ENCODE measurements around the gene ATG9A. TPM values are rescaled to one million over a fixed set of nuclear protein-coding genes. Genes with fewer than 3 reads are reported as not detected.

Gene ATG9A
- total and polyA plus RNA-seq, 2 experiments from 2014 or later: 35.7 to 57.8 TPM

DNA sequence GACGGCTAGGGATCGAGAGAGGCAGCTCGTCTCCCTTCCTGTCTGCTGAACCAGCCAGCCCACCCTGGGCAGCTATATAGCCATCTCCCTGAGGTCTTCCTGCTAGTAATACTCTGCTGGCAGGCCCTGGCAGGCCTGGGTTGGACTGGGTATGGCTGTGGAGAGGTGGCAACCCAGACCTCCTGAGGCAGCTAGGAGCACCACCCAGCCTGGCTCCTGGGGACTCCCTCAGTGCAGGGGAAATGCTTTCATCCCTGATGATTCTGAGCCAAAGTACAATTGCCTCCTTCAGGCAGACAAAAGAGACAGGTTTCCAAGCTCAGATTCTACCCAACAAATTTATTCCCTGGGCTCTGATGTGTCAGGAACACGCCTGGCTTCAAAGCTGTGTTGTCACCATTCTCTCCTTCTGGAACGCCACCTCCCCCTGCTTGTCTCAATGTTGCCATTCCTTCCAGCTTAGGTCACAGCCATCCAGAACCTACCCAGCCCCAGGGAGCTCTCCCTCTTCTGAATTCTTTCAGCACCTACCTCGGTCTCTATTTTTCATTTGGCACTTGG is 45.0 kb upstream of the ATG9A start:
- peaks cover 9% of the 10 kb centered on the region for H3K4me1 ChIP-seq (ENCODE audit: insufficient read depth)
- H3K27me3 ChIP-seq: no peaks in the 10 kb centered on the region
- H3K27ac ChIP-seq: peak overlapping the region; percentile 67
- H3K4me3 ChIP-seq: no peak overlapping the region
- H2AFZ ChIP-seq: no peak overlapping the region
- no peak overlapping the region for H3K4me2 ChIP-seq
- H3K9me2 ChIP-seq (replicated peaks; ENCODE audit: insufficient read depth): no peaks in the 10 kb centered on the region
- H4K20me1 ChIP-seq (ENCODE audit: insufficient read depth, poor library complexity, severe bottlenecking): no peaks in the 10 kb centered on the region
- TF ChIP-seq EZH2phosphoT487 (IDR thresholded peaks at IDR 0.05; ENCODE audit: low read depth, severe bottlenecking, unreplicated experiment) (no peak), CTCF (IDR thresholded peaks at IDR 0.05; ENCODE audit: poor library complexity) (no peak), EZH2 (IDR thresholded peaks at IDR 0.05; ENCODE audit: borderline replicate concordance) (no peak)
- peak; percentile 77 for DNase-seq (ENCODE audit: low spot score)
- H3K9me3 ChIP-seq (ENCODE audit: low read depth): no peaks in the 10 kb centered on the region
- 41% methylated on average over 6 of the region's 6 CpGs for WGBS (ENCODE audit: low lambda C conversion rate, missing lambda C conversion rate)
- no peaks in the 10 kb centered on the region for H3K79me2 ChIP-seq
- no peaks in the 10 kb centered on the region for H3K36me3 ChIP-seq (replicated peaks; ENCODE audit: insufficient read depth, low read depth)

- H3K4me2 ChIP-seq: no peak overlapping the region
- peak overlapping the region; percentile 67 for H3K27ac ChIP-seq
- no peak overlapping the region for H3K4me3 ChIP-seq
- H3K36me3 ChIP-seq (replicated peaks; ENCODE audit: insufficient read depth, low read depth): no peaks in the 10 kb centered on the region
- no peaks in the 10 kb centered on the region for H3K79me2 ChIP-seq
- H3K4me1 ChIP-seq (ENCODE audit: insufficient read depth): peaks cover 9% of the 10 kb centered on the region
- no peak for DNase-seq (ENCODE audit: low spot score)
- H3K9me2 ChIP-seq (replicated peaks; ENCODE audit: insufficient read depth): no peaks in the 10 kb centered on the region
- WGBS (ENCODE audit: low lambda C conversion rate, missing lambda C conversion rate): 83% methylated on average over 3 of the region's 3 CpGs
- H3K27me3 ChIP-seq: no peaks in the 10 kb centered on the region
- no peaks in the 10 kb centered on the region for H4K20me1 ChIP-seq (ENCODE audit: insufficient read depth, poor library complexity, severe bottlenecking)
- no peak overlapping the region for H2AFZ ChIP-seq
- TF ChIP-seq EZH2 (IDR thresholded peaks at IDR 0.05; ENCODE audit: borderline replicate concordance) (no peak), CTCF (IDR thresholded peaks at IDR 0.05; ENCODE audit: poor library complexity) (no peak), EZH2phosphoT487 (IDR thresholded peaks at IDR 0.05; ENCODE audit: low read depth, severe bottlenecking, unreplicated experiment) (no peak)
- no peaks in the 10 kb centered on the region for H3K9me3 ChIP-seq (ENCODE audit: low read depth)
Measured at GRCh38 chr2:219273937-219274336, 44.5 kb upstream of the ATG9A start.

DNA sequence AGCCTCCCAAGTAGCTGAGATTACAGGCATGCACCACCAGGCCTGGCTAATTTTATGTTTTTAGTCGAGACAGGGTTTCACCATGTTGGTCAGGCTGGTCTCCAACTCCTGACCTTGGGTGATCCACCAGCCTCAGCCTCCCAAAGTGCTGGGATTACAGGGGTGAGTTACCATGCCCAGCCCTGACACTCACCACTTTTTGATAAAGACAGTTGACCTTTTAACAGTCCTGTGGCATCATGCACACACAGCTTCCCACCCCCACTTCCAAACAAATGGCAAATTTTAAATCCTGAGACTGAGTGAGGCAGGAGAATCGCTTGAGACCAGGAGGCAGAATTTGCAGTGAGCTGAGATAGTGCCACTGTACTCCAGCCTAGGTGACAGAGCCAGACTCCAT is 43.6 kb upstream of the ATG9A start:
- Histone ChIP-seq H3K27me3 (no peaks in the 10 kb centered on the region), H3K9me3 (ENCODE audit: low read depth) (no peaks in the 10 kb centered on the region), H3K9me2 (replicated peaks; ENCODE audit: insufficient read depth) (no peaks in the 10 kb centered on the region), H3K4me2 (no peak overlapping the region), H4K20me1 (ENCODE audit: insufficient read depth, poor library complexity, severe bottlenecking) (no peaks in the 10 kb centered on the region), H3K36me3 (replicated peaks; ENCODE audit: insufficient read depth, low read depth) (no peaks in the 10 kb centered on the region), H3K4me1 (ENCODE audit: insufficient read depth) (peaks cover 2% of the 10 kb centered on the region), H3K4me3 (no peak overlapping the region), H3K27ac (no peak overlapping the region), H3K79me2 (no peaks in the 10 kb centered on the region), H2AFZ (no peak overlapping the region)
- 64% methylated on average over 2 of the region's 2 CpGs for WGBS (ENCODE audit: low lambda C conversion rate, missing lambda C conversion rate)
- DNase-seq (ENCODE audit: low spot score): no peak
- TF ChIP-seq CTCF (IDR thresholded peaks at IDR 0.05; ENCODE audit: poor library complexity) (no peak), EZH2phosphoT487 (IDR thresholded peaks at IDR 0.05; ENCODE audit: low read depth, severe bottlenecking, unreplicated experiment) (no peak), EZH2 (IDR thresholded peaks at IDR 0.05; ENCODE audit: borderline replicate concordance) (no peak)
